ENCODE data around the gene NUAK1. TPM values are rescaled to one million over a fixed set of nuclear protein-coding genes. Genes with fewer than 3 reads are reported as not detected.

NUAK1 gene
- total RNA-seq, 1 experiment from 2014 or later, result 7.4 TPM

- Histone ChIP-seq H3K4me2 (ENCODE audit: low read length) (no peak overlapping the region), H3K27me3 (ENCODE audit: insufficient read depth, low read length) (no peaks in the 10 kb centered on the region), H3K79me2 (ENCODE audit: insufficient read depth, low read length) (no peaks in the 10 kb centered on the region), H3K4me1 (ENCODE audit: control insufficient read depth in 1 of 2, insufficient read depth in 2 of 2, low read length in 2 of 2) (no peaks in the 10 kb centered on the region), H4K20me1 (ENCODE audit: insufficient read depth) (no peaks in the 10 kb centered on the region), H3K27ac (ENCODE audit: low read depth, low read length) (no peak overlapping the region), H3K4me3 (replicated peaks in 1 of 2; ENCODE audit: low read depth in 1 of 2, low read length in 2 of 2) (no peak overlapping the region), H3K9me2 (ENCODE audit: insufficient read depth) (no peaks in the 10 kb centered on the region), H3K9ac (ENCODE audit: low read length) (no peak overlapping the region), H3K36me3 (ENCODE audit: control insufficient read depth in 1 of 2, insufficient read depth in 2 of 2, low read length in 2 of 2) (no peaks in the 10 kb centered on the region), H3K9me3 (ENCODE audit: control insufficient read depth in 1 of 2, insufficient read depth in 1 of 2, low read depth in 1 of 2, low read length in 2 of 2) (no peaks in the 10 kb centered on the region), H2AFZ (ENCODE audit: low read depth, low read length, poor library complexity, severe bottlenecking) (no peak overlapping the region)
- ATAC-seq, result no peak
- ChIA-PET POLR2A (no interaction called here), CTCF (no interaction called here), RAD21 (ENCODE audit: low non-redundant PET in 1 of 2, low total read pairs in 2 of 2, uncharacterized antibody in 2 of 2, unreplicated experiment in 2 of 2) (no interaction called here)
- no TSS peak for BruUV-seq (replicated peaks)
- no peak for TF ChIP-seq SRF (IDR thresholded peaks at IDR 0.05; ENCODE audit: low read depth)
- TF ChIP-seq FOSL1 (IDR thresholded peaks at IDR 0.05; ENCODE audit: low read depth), result no peak
- no peak for TF ChIP-seq POLR2AphosphoS5 (IDR thresholded peaks at IDR 0.05; ENCODE audit: low read depth, low read length)
- no peak for TF ChIP-seq ZBTB33 (IDR thresholded peaks at IDR 0.05; ENCODE audit: extremely low read depth, insufficient replicate concordance, low read length)
- TF ChIP-seq TCF7L2 (IDR thresholded peaks at IDR 0.05; ENCODE audit: borderline replicate concordance, extremely low read depth, insufficient read depth, insufficient read length), result no peak
- no peak for TF ChIP-seq EGR1 (IDR thresholded peaks at IDR 0.05; ENCODE audit: low read depth)
- TF ChIP-seq, protein P1, sequence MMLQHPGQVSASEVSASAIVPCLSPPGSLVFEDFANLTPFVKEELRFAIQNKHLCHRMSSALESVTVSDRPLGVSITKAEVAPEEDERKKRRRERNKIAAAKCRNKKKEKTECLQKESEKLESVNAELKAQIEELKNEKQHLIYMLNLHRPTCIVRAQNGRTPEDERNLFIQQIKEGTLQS (IDR thresholded peaks at IDR 0.05), result no peak
- intact Hi-C loops (cut with micrococcal nuclease), result no loop called here
- no peak for DNase-seq (ENCODE audit: low read depth, low spot score)
These were observed 40.0 kb downstream of the NUAK1 start for GRCh38 chr12:106098691-106099200.

DNA sequence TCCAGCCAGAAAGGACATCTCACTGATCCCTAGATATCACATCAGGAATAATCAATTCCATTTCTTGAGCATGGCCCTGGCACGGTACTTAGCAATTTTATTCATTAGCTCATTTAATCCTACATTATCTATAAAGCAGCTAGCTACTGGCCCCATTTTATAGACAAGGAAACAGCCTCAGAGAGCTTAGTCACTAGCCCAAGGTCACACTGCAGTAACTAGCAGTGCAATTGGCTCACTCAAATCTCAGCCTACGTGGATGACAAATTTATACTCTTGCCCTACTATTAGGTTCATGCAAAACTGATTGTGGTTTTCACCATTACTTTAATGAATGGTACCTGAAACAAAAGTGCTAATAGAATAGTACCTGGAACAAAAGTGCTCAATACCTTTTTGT is 41.7 kb downstream of the NUAK1 start:
- Histone ChIP-seq H3K36me3 (ENCODE audit: control insufficient read depth in 1 of 2, insufficient read depth in 2 of 2, low read length in 2 of 2) (no peaks in the 10 kb centered on the region), H3K4me1 (ENCODE audit: control insufficient read depth in 1 of 2, insufficient read depth in 2 of 2, low read length in 2 of 2) (no peaks in the 10 kb centered on the region), H3K4me3 (replicated peaks in 1 of 2; ENCODE audit: low read depth in 1 of 2, low read length in 2 of 2) (no peak overlapping the region), H4K20me1 (ENCODE audit: insufficient read depth) (no peaks in the 10 kb centered on the region), H2AFZ (ENCODE audit: low read depth, low read length, poor library complexity, severe bottlenecking) (no peak overlapping the region), H3K79me2 (ENCODE audit: insufficient read depth, low read length) (no peaks in the 10 kb centered on the region), H3K9ac (ENCODE audit: low read length) (no peak overlapping the region), H3K9me3 (ENCODE audit: control insufficient read depth in 1 of 2, insufficient read depth in 1 of 2, low read depth in 1 of 2, low read length in 2 of 2) (no peaks in the 10 kb centered on the region), H3K9me2 (ENCODE audit: insufficient read depth) (no peaks in the 10 kb centered on the region), H3K27me3 (ENCODE audit: insufficient read depth, low read length) (no peaks in the 10 kb centered on the region), H3K4me2 (ENCODE audit: low read length) (no peak overlapping the region), H3K27ac (ENCODE audit: low read depth, low read length) (no peak overlapping the region)
- intact Hi-C loops (cut with micrococcal nuclease), result no loop called here
- no peak for ATAC-seq
- ChIA-PET CTCF (no interaction called here), RAD21 (ENCODE audit: low non-redundant PET in 1 of 2, low total read pairs in 2 of 2, uncharacterized antibody in 2 of 2, unreplicated experiment in 2 of 2) (no interaction called here), POLR2A (no interaction called here)
- DNase-seq (ENCODE audit: low read depth, low spot score), result no peak
- BruUV-seq (replicated peaks), result no TSS peak
- TF ChIP-seq ZFX (IDR thresholded peaks at IDR 0.05) (no peak), EZH2phosphoT487 (IDR thresholded peaks at IDR 0.05; ENCODE audit: borderline replicate concordance) (no peak), YY1 (IDR thresholded peaks at IDR 0.05; ENCODE audit: extremely low read depth, insufficient replicate concordance, low read depth, low read length) (no peak), POLR2A (IDR thresholded peaks at IDR 0.05; ENCODE audit: borderline replicate concordance, extremely low read depth, insufficient read depth, insufficient read length) (no peak), CEBPB (IDR thresholded peaks at IDR 0.05; ENCODE audit: low read depth) (no peak), EGR1 (IDR thresholded peaks at IDR 0.05; ENCODE audit: low read depth) (no peak), ZBTB33 (IDR thresholded peaks at IDR 0.05; ENCODE audit: extremely low read depth, insufficient replicate concordance, low read length) (no peak)
- TF ChIP-seq, protein P2, sequence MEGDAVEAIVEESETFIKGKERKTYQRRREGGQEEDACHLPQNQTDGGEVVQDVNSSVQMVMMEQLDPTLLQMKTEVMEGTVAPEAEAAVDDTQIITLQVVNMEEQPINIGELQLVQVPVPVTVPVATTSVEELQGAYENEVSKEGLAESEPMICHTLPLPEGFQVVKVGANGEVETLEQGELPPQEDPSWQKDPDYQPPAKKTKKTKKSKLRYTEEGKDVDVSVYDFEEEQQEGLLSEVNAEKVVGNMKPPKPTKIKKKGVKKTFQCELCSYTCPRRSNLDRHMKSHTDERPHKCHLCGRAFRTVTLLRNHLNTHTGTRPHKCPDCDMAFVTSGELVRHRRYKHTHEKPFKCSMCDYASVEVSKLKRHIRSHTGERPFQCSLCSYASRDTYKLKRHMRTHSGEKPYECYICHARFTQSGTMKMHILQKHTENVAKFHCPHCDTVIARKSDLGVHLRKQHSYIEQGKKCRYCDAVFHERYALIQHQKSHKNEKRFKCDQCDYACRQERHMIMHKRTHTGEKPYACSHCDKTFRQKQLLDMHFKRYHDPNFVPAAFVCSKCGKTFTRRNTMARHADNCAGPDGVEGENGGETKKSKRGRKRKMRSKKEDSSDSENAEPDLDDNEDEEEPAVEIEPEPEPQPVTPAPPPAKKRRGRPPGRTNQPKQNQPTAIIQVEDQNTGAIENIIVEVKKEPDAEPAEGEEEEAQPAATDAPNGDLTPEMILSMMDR (IDR thresholded peaks at IDR 0.05 in 2 of 3, conservative IDR thresholded peaks at IDR 0.05 in 1 of 3; ENCODE audit: borderline replicate concordance in 1 of 3, insufficient read depth in 1 of 3, low read depth in 2 of 3, low read length in 2 of 3), result no peak

All from HCT116 (cell line).